SH-SY5Y (cell line): ENCODE results near the gene MGAT3.

Source experiments
- GATA2 ChIP-seq: IDR thresholded peaks from 2 replicates; pipeline ENCODE4 v1.6.1; 2011; ENCODE audit warnings: mild to moderate bottlenecking, low read depth, low read length
- GATA3 ChIP-seq: IDR thresholded peaks from 2 replicates; pipeline ENCODE4 v1.6.1; 2011; ENCODE audit warnings: low read depth, mild to moderate bottlenecking, low read length, moderate library complexity

DNA sequence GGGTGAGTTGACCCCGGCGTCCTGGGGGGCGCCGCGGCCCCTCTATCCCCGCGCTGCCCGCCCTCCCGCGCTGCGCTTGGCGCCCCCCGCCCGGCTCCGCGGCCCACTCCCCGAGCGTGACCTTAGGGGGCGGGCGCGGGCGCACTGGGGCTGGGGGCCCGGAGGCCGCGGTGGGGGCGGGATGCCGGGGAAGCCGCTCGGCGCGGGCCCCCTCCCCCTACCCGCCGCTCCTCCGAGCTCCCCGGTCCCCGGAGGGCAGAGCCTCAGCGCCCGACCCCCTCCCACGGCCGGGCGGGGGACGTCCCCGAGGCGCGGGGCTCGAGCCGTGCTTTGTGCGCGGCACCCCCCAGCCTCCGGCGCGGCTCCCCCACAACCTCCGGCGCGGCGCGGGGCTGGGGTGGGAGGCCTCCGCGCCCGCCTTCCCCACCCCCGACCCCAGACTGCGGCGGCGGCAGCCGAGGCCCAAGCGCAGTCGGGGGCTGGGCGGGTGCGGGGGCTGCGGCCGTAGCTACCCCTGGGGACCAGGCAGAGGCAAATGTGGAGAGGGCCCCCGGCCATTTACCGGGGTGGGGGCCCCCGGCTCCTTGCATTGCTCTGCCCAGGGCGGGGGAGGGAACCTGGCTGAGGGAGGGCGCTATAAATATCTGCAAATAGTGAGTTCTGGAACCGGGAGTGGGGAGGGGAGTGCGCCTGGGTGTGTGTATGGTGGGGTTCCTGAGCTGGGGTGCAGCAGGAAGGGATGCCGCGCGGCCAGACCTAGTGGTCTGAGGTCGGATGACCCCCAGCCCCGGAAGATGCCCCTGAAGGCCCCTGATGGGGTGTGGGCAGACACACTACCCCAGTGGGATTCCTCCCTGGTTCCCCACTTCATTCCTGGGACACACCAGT, 988 bp downstream of the MGAT3 start:
- TF ChIP-seq GATA3 (no peak), GATA2 (no peak)
